Neural crest cell (in vitro differentiated cells): ENCODE results near the gene C12orf57. TPM values are rescaled to one million over a fixed set of nuclear protein-coding genes. Genes with fewer than 3 reads are reported as not detected.

Experiments used
- DNase-seq: peaks from one replicate; pipeline ENCODE4 v3.0.0; 2021; ENCODE audit warnings: low read depth, mixed read lengths, low spot score
- H3K27ac Mint-ChIP-seq: one replicate; pipeline ENCODE4 v1.8.0; 2021; ENCODE audit warnings: mild to moderate bottlenecking, mixed read lengths; ENCODE audit not compliant: unreplicated experiment
- H3K27me3 Mint-ChIP-seq: 2 replicates; pipeline ENCODE4 v1.8.0; 2021; ENCODE audit warnings: low read depth, mild to moderate bottlenecking, mixed read lengths
- H3K36me3 Mint-ChIP-seq: 2 replicates; pipeline ENCODE4 v1.8.0; 2021; ENCODE audit warnings: low read depth, mild to moderate bottlenecking, mixed read lengths
- H3K4me1 Mint-ChIP-seq: 2 replicates; pipeline ENCODE4 v1.8.0; 2021; ENCODE audit warnings: mixed read lengths
- H3K4me3 Mint-ChIP-seq: one replicate; pipeline ENCODE4 v1.8.0; 2021; ENCODE audit warnings: mild to moderate bottlenecking, mixed read lengths
- H3K9me3 Mint-ChIP-seq: 2 replicates; pipeline ENCODE4 v1.8.0; 2021; ENCODE audit warnings: mixed read lengths
- total RNA-seq: library from RNA; stranded (reverse); gene quantifications from 2 replicates; pipeline ENCODE4 v1.2.1, GENCODE V29; 2021
- TF ChIP-seq, protein P1 (sequence below): fragments of 200-600 bp; sonication (generic); conservative IDR thresholded peaks from 2 replicates; pipeline ENCODE4 v1.5.0; 2021; ENCODE audit warnings: antibody characterized with exemption, mild to moderate bottlenecking

Gene C12orf57
- total RNA-seq, 1 donor from 2014 or later = 298 TPM

DNA sequence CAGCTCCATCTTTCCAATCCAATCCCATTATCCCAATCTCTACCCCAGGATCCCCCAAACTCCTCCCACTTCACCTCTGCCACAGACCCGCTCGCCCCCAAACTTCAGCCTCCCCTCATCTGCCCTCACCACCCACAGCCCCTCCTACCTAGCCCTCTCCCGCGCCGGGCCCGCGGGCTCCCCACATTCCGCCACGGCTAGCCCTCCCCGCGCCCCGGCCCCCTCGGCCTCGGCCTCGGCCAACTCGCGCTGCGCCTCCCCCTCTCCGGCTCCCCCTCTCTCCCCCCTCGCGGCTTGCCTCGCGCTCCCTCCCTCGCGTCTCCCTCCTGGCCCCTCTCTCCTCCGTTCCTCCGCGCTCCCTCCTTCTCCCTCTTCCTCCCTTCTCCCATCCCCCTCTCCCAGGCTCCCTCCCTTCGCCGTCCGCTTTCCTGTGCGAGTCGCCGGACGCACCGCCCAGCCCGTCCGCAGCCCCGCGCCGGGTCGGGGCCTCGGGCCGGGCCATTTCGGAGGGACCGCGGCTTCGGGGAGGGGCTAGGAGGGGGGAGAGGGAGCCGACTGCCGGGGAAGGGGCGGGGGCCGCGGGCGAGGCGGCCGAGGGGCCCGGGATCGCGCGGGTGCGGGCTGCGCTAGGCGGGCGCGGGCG lies 16.3 kb upstream of the C12orf57 start, which contains the start of gene ATN1:
ATN1 (plus strand) TSS at position 581 of the 643 bp plus-strand sequence. CDS start 6,043 bp downstream, outside the sequence.
- no peaks in the 10 kb centered on the region for H3K9me3 Mint-ChIP-seq
- H3K4me1 Mint-ChIP-seq = peaks cover 76% of the 10 kb centered on the region
- peak within 1 kb of the TSS; percentile 98 for H3K27ac Mint-ChIP-seq
- TF ChIP-seq, protein P1, sequence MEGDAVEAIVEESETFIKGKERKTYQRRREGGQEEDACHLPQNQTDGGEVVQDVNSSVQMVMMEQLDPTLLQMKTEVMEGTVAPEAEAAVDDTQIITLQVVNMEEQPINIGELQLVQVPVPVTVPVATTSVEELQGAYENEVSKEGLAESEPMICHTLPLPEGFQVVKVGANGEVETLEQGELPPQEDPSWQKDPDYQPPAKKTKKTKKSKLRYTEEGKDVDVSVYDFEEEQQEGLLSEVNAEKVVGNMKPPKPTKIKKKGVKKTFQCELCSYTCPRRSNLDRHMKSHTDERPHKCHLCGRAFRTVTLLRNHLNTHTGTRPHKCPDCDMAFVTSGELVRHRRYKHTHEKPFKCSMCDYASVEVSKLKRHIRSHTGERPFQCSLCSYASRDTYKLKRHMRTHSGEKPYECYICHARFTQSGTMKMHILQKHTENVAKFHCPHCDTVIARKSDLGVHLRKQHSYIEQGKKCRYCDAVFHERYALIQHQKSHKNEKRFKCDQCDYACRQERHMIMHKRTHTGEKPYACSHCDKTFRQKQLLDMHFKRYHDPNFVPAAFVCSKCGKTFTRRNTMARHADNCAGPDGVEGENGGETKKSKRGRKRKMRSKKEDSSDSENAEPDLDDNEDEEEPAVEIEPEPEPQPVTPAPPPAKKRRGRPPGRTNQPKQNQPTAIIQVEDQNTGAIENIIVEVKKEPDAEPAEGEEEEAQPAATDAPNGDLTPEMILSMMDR = no peak
- peak; percentile 57 for DNase-seq
- H3K36me3 Mint-ChIP-seq = peaks cover 3% of the 10 kb centered on the region
- peak within 1 kb of the TSS; percentile 98 for H3K4me3 Mint-ChIP-seq
- H3K27me3 Mint-ChIP-seq = no peaks in the 10 kb centered on the region

DNA sequence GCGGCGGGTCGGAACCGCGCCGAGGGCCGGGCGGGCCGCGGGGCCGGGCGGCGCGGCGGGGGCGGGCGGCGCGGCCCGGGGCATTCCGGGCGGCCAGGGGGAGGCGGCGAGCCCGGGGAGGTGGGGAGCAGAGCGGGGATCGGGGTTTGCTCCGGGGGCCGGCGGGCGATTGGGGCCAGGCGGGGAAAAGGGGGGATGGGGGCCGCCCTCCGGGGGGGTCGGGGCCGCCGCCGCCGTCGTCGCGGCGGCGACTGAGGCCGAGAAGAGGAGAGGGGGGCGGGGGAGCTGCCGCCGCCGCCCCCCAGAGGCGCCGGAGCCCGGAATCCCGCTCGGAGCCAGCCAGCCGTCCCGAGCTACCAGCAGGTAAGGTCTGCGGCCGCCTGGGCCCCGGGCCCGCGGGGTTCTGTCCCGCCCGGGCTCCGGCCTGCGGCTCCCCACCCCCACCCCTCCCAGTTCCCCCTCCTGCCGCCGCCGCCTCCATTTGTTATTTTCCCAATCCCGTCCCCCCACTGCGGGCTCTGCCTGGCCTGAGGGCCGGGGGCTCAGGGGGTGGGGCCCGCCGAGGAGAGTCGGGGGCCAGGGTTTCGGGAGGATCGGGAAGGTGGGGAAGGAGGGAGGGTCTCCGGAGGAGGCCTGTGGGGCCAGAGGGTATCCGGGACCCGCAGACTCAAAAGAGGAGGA lies 15.7 kb upstream of the C12orf57 start:
- Mint-ChIP-seq H3K36me3 (peaks cover 3% of the 10 kb centered on the region), H3K27ac (peak overlapping the region; percentile 98), H3K4me3 (peak overlapping the region; percentile 98), H3K27me3 (no peaks in the 10 kb centered on the region), H3K4me1 (peaks cover 76% of the 10 kb centered on the region), H3K9me3 (no peaks in the 10 kb centered on the region)
- no peak for DNase-seq
- TF ChIP-seq, protein P1 = no peak

DNA sequence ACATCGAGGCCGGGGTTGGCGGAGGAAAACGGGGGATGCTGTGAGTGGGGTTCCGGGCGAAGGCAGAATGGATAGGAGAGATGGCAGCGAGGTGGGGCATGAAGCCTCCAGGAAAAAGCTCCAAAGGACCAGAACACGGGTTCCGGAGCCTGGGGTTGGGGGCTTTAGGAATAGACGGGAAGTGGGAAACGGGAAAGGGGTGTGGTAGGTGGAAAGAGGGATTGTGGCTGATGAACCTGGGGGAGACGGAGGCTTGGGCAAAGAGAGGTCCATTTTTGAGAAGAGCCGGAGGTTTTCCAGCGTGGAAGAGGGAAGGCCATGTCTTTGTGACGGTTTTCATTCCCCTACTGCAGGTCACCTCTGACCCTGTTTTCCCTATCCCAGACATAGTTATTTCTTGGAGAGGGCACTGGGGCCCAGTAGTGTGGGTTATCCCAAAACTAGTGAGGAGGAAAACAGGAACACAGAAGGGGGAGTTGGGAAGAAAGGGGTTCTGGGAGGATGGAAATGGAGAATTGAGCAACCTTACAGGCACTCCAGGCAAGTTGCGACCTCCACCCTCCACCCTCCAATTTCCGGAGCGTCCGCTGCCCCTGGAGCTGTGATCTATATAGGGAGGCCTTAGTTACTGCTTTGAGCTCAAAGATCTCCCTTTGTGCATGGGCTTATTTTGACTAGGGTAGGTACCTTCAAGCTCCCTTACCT lies 15.0 kb upstream of the C12orf57 start:
- Mint-ChIP-seq H3K9me3 (no peaks in the 10 kb centered on the region), H3K4me3 (peak overlapping the region; percentile 98), H3K27me3 (no peaks in the 10 kb centered on the region), H3K36me3 (peaks cover 5% of the 10 kb centered on the region), H3K4me1 (peaks cover 70% of the 10 kb centered on the region), H3K27ac (peak overlapping the region; percentile 98)
- DNase-seq = no peak
- TF ChIP-seq, protein P1 = no peak

DNA sequence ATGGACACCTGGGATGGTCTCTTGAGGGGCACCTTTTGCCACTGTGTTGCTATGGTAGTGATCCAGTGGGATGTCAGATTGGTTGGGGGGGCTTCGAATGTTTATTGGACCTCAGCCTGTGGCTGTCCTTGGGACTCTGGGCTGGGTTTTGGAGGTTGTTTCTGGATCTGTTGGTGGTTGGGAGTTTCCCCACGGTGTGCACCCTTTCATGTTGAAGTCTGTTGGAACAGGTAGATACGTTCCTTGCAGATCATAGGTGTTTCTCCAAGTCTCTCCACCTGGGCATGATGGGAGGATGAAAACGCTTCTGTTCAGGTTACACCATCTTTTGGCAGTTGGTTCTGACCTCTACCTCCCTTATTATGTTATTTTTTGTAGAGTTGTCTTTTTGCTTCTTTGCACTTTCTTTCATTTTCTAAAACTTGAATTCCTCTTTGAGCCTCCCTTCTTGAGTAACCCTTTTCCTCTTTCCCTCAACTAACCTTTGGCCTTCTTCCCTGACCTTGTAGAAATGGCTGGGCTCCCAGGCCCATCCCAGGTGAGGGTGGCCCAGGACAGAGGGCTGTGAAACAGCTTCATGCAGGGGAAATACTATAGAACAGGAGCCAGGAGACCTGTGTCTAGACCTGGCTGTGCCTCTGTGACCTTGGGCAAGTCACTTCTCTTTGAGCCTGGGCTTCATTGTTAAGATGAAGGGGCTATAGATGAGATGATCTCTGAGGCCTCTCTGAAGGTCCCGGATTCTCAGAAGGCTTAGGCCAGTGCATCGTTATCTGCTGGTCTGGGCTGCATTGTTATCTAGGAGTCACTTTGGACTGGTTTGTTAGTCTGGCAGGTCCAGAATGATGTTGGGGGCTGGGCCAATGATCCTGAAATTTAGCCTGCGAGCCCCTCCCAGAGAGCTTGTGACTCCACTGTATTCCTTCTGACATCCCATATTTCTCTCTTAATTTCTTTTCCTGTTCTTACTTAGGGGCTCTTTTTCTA lies 14.1 kb upstream of the C12orf57 start:
- peaks cover 61% of the 10 kb centered on the region for H3K4me1 Mint-ChIP-seq
- H3K9me3 Mint-ChIP-seq = no peaks in the 10 kb centered on the region
- no peak overlapping the region for H3K27ac Mint-ChIP-seq
- H3K27me3 Mint-ChIP-seq = no peaks in the 10 kb centered on the region
- peak overlapping the region; percentile 98 for H3K4me3 Mint-ChIP-seq
- no peak for DNase-seq
- TF ChIP-seq, protein P1 = no peak
- peaks cover 6% of the 10 kb centered on the region for H3K36me3 Mint-ChIP-seq

DNA sequence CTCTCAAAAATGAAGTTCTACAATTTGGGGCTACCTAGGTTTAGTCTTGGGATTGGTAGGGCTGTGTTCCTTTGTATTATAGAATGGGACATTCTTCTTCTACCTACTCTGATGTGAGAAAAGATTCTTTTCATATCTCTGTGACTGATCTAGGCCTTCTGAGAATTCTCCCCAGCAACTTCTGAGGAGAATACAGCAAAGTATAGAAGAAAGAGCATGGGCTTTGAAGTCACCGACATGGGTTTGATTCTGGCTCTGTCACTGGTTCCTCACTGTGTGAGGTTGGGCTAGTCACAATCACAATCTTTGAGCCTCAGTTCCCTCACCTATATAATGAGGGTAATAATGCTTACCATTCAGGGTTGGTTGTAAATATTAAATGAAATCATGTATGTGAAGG lies 11.1 kb upstream of the C12orf57 start:
- H3K36me3 Mint-ChIP-seq = peaks cover 13% of the 10 kb centered on the region
- peaks cover 4% of the 10 kb centered on the region for H3K27me3 Mint-ChIP-seq
- H3K9me3 Mint-ChIP-seq = no peaks in the 10 kb centered on the region
- H3K4me1 Mint-ChIP-seq = peaks cover 47% of the 10 kb centered on the region
- TF ChIP-seq, protein P1 = no peak
- no peak for DNase-seq
- H3K4me3 Mint-ChIP-seq = peak overlapping the region; percentile 81
- no peak overlapping the region for H3K27ac Mint-ChIP-seq
